ENCODE measurements around the gene ATP6V0A4.
"Not testable (repeated sequence)": the region's sequence is repeated elsewhere in the genome, so short reads cannot be mapped to it uniquely, and the experiment has no call there.

The ATP6V0A4 gene

DNA sequence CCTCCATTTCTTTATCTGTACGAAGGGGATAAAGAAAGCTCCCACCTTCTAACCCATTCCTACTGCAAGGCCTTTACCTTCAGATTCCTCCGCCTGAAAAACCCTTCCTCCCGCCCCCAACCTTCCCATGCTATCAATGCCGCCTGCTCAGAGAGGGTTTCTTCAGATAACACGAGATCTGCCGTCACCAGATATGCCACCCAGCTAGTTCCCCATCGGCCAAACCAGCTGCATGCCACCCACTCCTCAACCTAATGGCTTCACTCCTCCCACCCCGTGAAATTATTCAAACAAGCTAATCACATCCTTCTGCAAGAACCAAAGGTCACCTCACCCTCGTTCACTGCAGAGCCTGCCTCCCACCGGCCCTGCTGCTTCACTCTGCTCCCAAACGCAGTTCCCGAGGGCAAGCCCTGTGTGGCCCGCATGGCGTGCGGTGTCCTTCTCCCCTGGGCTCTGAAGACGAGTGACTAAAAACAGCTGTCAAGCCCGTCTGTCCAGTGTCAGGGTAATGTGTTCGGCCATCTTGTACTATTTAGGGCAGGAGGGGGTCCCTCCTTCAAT lies 47.0 kb downstream of the ATP6V0A4 start:
- no peak for DNase-seq

DNA sequence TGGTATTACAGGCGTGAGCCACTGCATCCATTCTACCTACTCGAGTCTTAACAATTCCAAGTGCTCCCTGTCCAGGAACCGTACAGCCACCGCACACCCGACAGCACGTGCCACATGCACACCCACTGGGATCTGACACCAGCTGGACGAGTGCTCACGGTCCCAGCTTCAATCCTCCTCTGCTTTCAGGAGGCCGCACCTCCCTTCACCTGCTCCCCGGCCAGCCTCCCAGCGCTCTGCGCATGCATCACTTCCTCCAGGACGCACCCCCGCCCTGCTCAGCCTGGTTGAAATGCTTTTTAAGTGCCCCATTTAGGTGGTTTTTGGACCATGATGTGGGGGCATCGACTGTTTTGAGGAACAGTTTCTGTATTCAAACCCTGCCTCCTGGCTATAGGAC lies 47.5 kb downstream of the ATP6V0A4 start:
- no peak for DNase-seq

GRCh38 chr7:138749960-138750359 lies 48.0 kb downstream of the ATP6V0A4 start:
- no peak for DNase-seq

- DNase-seq: no peak
Measured at GRCh38 chr7:138748666-138749065, 49.3 kb downstream of the ATP6V0A4 start.

DNA sequence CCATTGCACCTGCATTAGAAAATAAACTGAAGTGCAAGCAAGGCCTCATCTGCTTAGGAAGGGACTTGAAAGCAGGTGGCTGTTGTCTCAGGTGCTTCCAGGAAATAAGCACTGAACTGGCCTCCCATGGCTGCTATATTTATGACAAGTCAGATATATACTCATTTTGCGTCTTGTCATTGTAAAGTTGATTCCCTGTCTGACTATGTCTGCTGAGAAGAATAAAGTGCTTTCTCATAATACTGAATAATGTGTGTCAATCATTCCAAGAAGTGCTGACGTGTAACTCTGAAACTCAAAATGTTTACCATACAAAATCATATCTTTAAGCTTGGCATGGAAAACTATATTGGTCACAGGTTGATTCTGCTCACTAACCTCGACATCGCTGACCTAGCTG lies 51.9 kb downstream of the ATP6V0A4 start:
- DNase-seq: no peak

- DNase-seq: no peak
Measured at GRCh38 chr7:138745189-138745588, 52.8 kb downstream of the ATP6V0A4 start.

DNA sequence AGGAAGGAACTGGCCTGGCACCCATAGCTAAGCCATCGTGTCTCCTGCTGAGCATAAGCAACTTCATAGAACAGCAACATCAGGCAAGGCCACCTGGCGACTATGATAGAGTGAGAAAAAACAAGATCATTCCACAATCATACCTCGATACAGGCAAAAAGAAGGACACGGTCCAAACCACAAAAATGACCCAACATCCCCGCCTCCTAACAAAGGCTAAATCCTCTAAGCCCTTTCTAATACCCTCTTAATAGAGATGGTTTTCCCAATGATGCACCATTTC lies 56.6 kb downstream of the ATP6V0A4 start:
- DNase-seq: no peak

DNA sequence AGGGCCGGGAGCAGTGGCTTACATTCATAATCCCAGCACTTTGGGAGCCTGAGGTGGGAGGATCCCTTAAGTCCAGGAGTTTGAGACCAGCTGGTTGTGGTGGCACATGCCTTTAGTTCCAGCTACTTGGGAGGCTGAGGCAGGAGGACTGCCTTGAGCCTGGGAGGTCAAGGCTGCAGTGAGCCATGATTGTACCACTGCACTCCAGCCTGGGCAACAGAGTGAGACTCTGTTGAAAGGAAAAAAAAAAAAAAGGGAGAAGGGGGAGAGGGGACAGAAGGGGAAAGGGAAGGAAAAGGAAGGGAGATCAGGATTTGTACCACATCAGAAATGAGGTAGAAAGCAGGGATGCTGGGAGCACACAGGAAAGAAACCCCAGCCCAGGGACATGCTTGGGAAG lies 58.1 kb downstream of the ATP6V0A4 start:
- no peak for DNase-seq

GRCh38 chr7:138738551-138739335 lies 59.3 kb downstream of the ATP6V0A4 start:
- DNase-seq: peak in 50 of 51 donors; percentile 3 to 91 (median 58)

DNA sequence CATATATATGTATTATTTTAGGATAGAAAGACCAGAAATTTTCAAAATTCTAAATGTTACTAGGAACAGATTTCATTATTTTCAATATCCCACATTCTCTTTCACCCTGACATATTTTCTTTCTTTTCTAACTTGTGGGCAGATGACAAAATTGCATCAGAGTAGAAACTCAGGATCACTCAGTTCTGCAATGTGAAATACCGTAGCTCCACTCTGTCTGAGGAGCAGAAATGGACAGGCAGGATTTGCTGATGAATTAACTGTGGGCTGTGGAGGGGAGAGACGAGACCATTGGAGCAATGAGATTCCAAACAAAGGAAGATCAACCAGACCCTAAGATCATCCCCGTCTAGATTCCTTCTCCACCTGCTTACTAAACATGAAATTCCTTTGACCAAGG lies 59.9 kb downstream of the ATP6V0A4 start:
- no peak for DNase-seq

GRCh38 chr7:138735399-138735798 lies 62.6 kb downstream of the ATP6V0A4 start:
- DNase-seq: no peak

- DNase-seq: not testable (repeated sequence)
Measured at GRCh38 chr7:138731733-138732132, 66.3 kb downstream of the ATP6V0A4 start.

DNA sequence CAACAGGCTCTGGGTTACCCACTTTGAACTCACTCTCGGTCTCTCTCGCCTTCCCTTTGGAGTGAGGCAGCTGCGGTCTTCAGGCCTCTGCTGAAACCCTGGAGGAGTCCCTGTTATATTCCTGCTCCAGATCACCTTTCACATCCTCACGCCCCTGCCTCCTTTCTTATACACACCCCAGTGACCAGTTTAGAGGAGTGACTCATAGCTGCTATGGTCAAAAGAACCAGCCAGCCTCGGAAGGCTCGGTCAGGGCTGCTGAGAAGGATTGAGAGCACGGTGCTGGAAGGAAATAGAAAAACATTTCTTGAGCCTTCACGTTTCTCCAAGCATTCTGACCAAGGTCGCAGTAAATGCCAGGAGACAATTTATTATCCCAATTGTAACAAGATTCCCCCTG lies 68.6 kb downstream of the ATP6V0A4 start:
- DNase-seq: no peak

GRCh38 chr7:138727336-138728099 lies 70.5 kb downstream of the ATP6V0A4 start:
- DNase-seq: no peak

GRCh38 chr7:138726288-138726687 lies 71.7 kb downstream of the ATP6V0A4 start:
- DNase-seq: no peak

DNA sequence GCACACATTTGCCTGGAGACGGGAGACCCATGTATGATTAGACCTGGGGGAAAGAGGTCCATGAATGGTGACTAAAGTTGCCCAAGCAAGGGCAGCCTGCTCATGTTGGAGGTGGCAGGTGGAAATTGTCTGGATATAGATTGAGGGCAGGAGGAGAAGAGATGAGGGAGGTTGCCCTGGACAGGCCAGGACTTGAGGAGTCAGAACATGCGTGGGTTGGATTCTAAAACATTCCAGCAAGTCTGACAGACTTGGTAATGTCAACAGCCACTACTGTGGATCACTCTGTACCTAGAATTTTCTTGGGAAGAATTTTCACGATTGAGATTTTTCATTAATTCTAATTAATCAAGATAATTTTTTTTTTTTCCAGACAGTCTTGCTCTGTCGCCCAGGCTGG lies 77.7 kb downstream of the ATP6V0A4 start:
- no peak for DNase-seq

- DNase-seq: no peak
Measured at GRCh38 chr7:138716889-138717288, 81.1 kb downstream of the ATP6V0A4 start.

- no peak for DNase-seq
Measured at GRCh38 chr7:138713191-138713590, 84.8 kb downstream of the ATP6V0A4 start.

GRCh38 chr7:138712652-138713051 lies 85.3 kb downstream of the ATP6V0A4 start:
- no peak for DNase-seq

- DNase-seq: no peak
Measured at GRCh38 chr7:138710536-138711385, 87.2 kb downstream of the ATP6V0A4 start.

DNA sequence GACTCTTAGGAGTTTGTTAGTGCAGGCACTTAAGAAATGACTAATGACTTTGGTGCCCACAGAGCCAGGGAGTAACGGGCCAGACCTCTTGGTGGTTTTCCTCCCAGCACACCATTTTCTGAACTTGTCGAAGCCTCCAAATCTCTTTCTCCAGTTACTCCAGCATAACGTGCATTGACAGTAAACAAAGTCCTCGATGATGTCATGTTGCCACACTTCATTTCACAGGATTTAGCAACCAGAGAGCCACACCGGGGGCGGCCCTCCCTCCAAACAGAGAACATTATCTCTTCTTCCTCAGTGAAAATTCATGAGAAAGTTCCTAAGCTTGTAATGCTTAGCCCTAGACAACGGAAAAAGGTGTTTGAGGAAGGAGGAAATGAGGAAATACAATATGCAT lies 92.8 kb downstream of the ATP6V0A4 start:
- DNase-seq: no peak

- DNase-seq: no peak
Measured at GRCh38 chr7:138701537-138701923, 96.5 kb downstream of the ATP6V0A4 start.
